ENCODE measurements around the gene SLC38A1.

DNA sequence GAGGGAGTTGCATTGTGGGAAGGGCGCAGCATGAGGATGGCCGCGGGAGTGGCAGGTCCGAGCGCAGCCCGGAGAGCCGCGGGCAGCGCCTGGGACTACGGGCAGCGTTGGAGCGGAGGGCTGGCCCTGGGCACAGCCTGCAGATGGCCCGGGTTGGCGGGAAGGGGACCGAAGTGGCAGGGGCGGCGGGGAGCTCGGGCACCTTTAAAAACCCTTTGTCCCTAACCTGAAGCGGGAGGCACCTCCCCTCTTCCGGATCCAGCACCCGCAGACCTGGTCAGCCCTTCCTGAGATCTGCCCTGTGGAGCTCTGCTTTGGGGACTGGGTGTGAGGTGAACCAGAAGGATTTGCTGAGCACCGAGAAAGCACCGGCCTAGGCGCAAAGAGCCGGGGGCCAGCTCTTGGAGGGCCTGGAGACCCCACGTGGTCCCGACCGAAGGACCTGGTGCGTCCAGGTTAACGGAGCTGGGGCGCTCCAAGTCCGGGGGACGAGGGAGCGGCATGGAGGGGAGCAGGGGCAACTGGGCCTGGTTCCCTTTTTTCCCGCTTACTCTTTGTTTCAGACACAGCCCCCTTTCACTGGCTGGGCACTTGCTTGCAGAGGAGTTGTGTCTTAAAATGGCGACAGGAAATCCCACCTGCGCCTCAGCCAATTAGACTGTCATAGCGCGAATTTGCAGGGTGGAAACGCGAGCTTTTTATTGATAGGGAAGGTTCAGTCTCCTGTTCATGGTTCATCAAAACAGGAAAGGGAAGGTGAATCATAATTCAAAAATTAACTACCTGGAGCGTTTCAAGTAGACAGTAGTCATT, 792 bp upstream of the SLC38A1 start:
- TF ChIP-seq CTCF (IDR thresholded peaks at IDR 0.05) (no peak), POLR2A (IDR thresholded peaks at IDR 0.05) (peak in 1 of 2 donors; percentile 23)
